OCI-LY1 (cell line): ENCODE data around the gene RNF207.

ENCODE experiments used
- EZH2 ChIP-seq: fragments of 200-600 bp; sonication (generic), shearing (Covaris generic); IDR thresholded peaks from 2 replicates; pipeline ENCODE4 v1.8.0; 2017; ENCODE audit warnings: borderline replicate concordance, mixed run types, mild to moderate bottlenecking, antibody characterized with exemption, low read length, moderate library complexity, mixed read lengths
- TF ChIP-seq, protein P1 (sequence below): fragments of 200-600 bp; sonication (generic), shearing (Covaris generic); IDR thresholded peaks from 2 replicates; pipeline ENCODE4 v1.5.1; 2017; ENCODE audit warnings: mild to moderate bottlenecking, antibody characterized with exemption, low read length, moderate library complexity, mixed read lengths

DNA sequence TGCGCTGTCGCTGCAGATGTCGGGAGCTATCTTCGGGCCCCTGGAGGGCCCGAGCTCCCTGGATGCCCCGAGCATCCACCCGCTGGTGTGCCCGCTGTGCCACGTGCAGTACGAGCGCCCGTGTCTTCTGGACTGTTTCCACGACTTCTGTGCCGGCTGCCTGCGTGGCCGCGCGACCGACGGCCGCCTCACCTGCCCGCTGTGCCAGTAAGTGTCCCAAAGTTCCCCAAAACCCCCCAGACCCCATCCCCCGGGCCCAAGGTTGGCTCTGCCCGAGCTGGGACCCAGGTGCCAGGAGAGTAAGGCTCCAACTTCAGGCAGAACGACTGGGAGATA is 569 bp downstream of the RNF207 start:
- TF ChIP-seq, protein P1, sequence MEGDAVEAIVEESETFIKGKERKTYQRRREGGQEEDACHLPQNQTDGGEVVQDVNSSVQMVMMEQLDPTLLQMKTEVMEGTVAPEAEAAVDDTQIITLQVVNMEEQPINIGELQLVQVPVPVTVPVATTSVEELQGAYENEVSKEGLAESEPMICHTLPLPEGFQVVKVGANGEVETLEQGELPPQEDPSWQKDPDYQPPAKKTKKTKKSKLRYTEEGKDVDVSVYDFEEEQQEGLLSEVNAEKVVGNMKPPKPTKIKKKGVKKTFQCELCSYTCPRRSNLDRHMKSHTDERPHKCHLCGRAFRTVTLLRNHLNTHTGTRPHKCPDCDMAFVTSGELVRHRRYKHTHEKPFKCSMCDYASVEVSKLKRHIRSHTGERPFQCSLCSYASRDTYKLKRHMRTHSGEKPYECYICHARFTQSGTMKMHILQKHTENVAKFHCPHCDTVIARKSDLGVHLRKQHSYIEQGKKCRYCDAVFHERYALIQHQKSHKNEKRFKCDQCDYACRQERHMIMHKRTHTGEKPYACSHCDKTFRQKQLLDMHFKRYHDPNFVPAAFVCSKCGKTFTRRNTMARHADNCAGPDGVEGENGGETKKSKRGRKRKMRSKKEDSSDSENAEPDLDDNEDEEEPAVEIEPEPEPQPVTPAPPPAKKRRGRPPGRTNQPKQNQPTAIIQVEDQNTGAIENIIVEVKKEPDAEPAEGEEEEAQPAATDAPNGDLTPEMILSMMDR, result no peak
- no peak for TF ChIP-seq EZH2
